Coronary artery (tissue), 2 donors: ENCODE measurements around the gene CRISPLD2.

Experiments
- DNase-seq: peaks from one replicate; pipeline ENCODE4 v3.0.0-alpha.2; 2017; ENCODE audit warnings: low spot score
- H3K27ac ChIP-seq, 2 donors: fragments of 200-600 bp; sonication (generic); one replicate each; pipeline ENCODE4 v1.5.1; 2016 to 2019
- H3K4me3 ChIP-seq: fragments of 200-600 bp; sonication (generic); 2 replicates; pipeline ENCODE4 v1.5.1; 2016; ENCODE audit warnings: mild to moderate bottlenecking, moderate library complexity
- CTCF ChIP-seq: fragments of 200-600 bp; sonication (generic); IDR thresholded peaks from one replicate; pipeline ENCODE4 v1.5.1; 2019; ENCODE audit warnings: antibody characterized with exemption

The CRISPLD2 gene

GRCh38 chr16:84890427-84890826 lies 70.6 kb downstream of the CRISPLD2 start:
- Histone ChIP-seq H3K4me3 (no peak overlapping the region), H3K27ac (no peak overlapping the region)
- DNase-seq, result no peak
- no peak for TF ChIP-seq CTCF

- no peak overlapping the region for H3K27ac ChIP-seq
- no peak for DNase-seq
- no peak overlapping the region for H3K4me3 ChIP-seq
- TF ChIP-seq CTCF, result no peak
These were observed 71.5 kb downstream of the CRISPLD2 start for GRCh38 chr16:84891149-84891795.

- DNase-seq, result no peak
- no peak overlapping the region for H3K27ac ChIP-seq
- no peak overlapping the region for H3K4me3 ChIP-seq
- TF ChIP-seq CTCF, result no peak
These were observed 72.3 kb downstream of the CRISPLD2 start for GRCh38 chr16:84892097-84892496.

GRCh38 chr16:84893467-84893848 lies 73.7 kb downstream of the CRISPLD2 start:
- Histone ChIP-seq H3K4me3 (no peak overlapping the region), H3K27ac (no peak overlapping the region)
- no peak for DNase-seq
- TF ChIP-seq CTCF, result no peak

GRCh38 chr16:84893849-84894599 lies 74.2 kb downstream of the CRISPLD2 start:
- Histone ChIP-seq H3K27ac (no peak overlapping the region), H3K4me3 (no peak overlapping the region)
- no peak for TF ChIP-seq CTCF
- no peak for DNase-seq

GRCh38 chr16:84895016-84895415 lies 75.2 kb downstream of the CRISPLD2 start:
- no peak overlapping the region for H3K27ac ChIP-seq
- H3K4me3 ChIP-seq, result no peak overlapping the region
- DNase-seq, result no peak
- no peak for TF ChIP-seq CTCF

GRCh38 chr16:84896847-84897246 lies 77.1 kb downstream of the CRISPLD2 start:
- TF ChIP-seq CTCF, result no peak
- H3K27ac ChIP-seq, result no peak overlapping the region
- H3K4me3 ChIP-seq, result no peak overlapping the region
- no peak for DNase-seq
